Activated CD8-positive, alpha-beta memory T cell treated with anti-CD3 and anti-CD28 coated beads for 36 hours (primary cell): Measurements from ENCODE around the gene PKNOX1. TPM values are rescaled to one million over a fixed set of nuclear protein-coding genes. Genes with fewer than 3 reads are reported as not detected.

Experiments
- CTCF ChIA-PET: fragments of 350-600 bp; sonication (Branson Sonifier 250); formaldehyde crosslinking; loops from one replicate; lab custom pipeline; 2021; ENCODE audit warnings: antibody characterized with exemption; lab: Charles Lee
- POLR2A ChIA-PET: fragments of 350-600 bp; sonication (Branson Sonifier 250); formaldehyde crosslinking; loops from one replicate; lab custom pipeline; 2021; ENCODE audit warnings: antibody characterized with exemption; lab: Charles Lee
- total RNA-seq, 2 experiments: library from RNA; stranded (reverse); gene quantifications; one replicate each; pipeline ENCODE4 v1.2.3, GENCODE V29; 2021

The PKNOX1 gene
- total RNA-seq, 2 experiments from 2014 or later = 21.5 to 22.2 TPM

DNA sequence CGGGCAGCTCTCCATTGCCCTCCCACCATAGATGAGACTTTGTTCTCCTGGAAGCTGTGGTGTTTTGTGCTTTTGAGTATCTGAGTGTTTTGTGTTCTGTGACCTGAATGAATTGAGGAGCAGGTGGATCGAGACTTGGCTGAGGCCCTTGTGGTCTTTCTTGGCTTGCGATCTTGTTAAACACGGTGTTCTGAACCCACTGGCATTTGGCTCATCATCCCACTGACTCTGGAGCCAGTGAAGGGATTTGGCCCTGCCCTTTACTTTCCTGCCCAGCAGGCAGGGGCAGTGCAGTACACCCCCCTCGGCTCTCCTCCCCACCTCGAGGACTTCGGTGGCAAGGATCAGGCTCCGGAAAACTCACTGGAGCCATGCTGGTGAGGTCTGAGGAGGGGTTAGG, 30.6 kb downstream of the PKNOX1 start:
- ChIA-PET CTCF (no interaction called here), POLR2A (interaction anchor here (0.6 kb wide), 1 partner anchor 816 kb away, joined by 7 read pairs; no protein-coding TSS in a partner anchor)

DNA sequence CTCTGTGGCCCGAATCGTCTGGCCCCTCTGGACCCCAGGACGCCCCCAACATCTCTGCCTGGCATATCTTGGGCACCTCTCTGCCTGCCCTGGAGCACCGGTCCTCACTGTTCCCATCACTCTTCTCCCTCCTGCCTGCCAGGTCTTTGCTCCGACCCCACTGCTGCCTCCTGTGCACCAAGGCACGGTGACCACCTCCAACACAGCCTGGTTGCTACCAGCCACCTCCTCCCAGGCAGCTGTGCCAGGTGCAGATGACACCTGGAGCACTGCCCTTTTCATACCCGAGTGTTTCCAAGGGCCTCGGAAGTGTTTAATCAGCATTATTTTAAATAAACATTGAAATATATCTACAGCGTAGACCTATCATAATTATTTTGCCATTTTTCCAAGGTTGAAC, 31.3 kb downstream of the PKNOX1 start:
- CTCF ChIA-PET = no interaction called here
- POLR2A ChIA-PET = interaction anchor here (0.7 kb wide), 1 partner anchor 13 kb away, joined by 3 read pairs; no protein-coding TSS in a partner anchor

DNA sequence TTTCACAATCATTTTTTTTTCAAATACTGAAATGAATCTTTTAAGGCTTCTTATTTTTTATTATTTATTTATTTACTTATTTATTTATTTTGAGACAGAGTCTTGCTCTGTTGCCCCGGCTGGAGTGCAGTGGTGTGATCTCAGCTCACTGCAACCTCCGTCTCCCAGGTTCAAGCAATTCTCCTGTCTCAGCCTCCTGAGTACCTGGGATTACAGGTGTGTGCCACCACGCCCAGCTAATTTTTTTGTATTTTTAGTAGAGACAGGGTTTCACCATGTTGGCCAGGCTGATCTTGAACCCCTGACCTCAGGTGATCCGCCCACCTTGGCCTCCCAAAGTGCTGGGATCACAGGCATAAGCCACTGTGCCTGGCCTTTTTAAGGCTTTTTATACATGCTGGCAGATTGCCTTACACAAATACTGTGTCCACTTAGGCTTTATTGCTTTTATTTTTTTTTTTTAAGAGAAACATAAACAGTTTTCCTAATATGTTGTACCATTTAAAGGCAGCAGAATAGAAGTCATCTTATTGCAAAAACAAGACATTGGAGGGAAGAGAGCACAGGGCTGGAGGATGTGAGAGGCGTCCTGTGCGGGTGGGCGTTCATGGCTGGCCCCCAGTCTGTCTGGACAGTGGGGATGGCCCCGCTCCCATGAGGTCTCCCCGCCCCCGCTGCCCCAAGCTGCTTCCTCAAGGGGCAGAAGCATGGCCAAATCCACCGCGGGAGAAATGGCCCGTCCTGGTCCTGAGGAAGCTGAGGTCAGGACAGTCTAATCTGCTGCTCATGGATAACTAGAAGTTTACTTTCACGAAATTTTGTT, 31.9 kb downstream of the PKNOX1 start:
- ChIA-PET CTCF (interaction anchor here (0.6 kb wide), 1 partner anchor 13 kb away, joined by 3 read pairs; no protein-coding TSS in a partner anchor), POLR2A (interaction anchor here (0.7 kb wide), 1 partner anchor 12 kb away, joined by 3 read pairs; no protein-coding TSS in a partner anchor)

DNA sequence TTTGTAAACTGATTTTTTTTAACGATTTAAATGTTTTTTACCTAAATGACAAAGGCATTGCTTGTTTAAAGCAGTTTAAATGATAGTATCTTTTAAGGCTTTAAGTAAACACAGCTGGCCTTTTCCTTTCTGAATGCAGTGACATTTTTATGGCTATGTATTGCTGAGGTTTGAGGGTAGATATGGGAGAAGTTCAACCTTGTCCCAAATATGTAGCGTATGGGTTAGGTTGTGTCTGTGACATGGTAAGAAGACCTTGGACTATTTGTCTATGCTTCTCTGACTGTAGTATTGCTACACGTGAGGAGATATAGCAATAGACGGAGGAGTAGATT, 32.5 kb downstream of the PKNOX1 start:
- POLR2A ChIA-PET = no interaction called here
- CTCF ChIA-PET = interaction anchor here (0.6 kb wide), 1 partner anchor 13 kb away, joined by 3 read pairs; no protein-coding TSS in a partner anchor

DNA sequence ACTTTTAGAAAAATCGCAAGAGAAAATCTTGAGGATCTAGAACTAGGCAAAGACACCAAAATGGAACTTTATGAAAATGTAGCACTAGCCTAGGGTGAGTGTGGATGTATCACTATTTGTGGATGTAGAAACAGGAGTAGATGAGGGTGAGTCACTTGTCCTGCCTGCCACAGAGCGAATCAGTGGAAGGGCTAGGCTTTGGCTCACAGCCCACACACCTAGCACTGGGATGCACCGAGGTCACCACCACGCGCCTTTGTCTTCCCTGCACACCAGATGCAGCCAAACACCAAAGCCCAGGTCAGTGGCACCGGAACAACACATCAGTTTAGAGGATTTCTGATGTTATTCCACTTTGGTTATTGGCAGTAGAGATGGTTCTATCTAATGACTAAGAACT, 38.2 kb downstream of the PKNOX1 start:
- POLR2A ChIA-PET = no interaction called here
- CTCF ChIA-PET = no interaction called here

DNA sequence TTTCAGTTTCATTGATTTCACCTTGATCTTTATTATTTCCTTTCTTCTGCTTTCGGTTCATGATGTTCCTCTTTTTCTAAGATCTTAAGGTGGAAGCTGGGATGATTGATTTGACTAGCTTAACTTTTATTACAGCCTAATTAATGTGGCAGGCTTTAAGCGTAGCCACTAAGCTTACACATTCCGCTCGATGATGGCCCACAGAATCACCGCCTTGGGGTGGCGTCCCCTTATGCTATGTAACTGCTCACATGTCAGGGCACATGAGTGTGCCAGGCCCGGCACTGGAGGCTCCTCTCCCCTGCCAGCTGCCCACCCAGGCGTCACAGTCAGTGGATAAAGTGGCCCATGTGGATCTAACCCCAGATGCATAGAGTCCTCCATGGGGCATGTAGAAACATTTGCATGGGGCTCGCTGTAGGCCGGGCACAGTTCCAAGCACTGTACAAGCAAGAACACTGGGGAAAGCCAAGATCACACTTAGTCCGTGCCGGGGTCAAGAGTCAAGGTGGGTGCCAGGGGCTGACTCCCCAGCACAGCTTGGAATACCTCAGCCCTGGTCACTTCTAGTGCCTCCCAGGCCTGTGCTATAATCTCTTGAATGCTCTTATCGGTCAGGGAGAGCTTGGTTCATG, 41.7 kb downstream of the PKNOX1 start:
- CTCF ChIA-PET = no interaction called here
- POLR2A ChIA-PET = no interaction called here

DNA sequence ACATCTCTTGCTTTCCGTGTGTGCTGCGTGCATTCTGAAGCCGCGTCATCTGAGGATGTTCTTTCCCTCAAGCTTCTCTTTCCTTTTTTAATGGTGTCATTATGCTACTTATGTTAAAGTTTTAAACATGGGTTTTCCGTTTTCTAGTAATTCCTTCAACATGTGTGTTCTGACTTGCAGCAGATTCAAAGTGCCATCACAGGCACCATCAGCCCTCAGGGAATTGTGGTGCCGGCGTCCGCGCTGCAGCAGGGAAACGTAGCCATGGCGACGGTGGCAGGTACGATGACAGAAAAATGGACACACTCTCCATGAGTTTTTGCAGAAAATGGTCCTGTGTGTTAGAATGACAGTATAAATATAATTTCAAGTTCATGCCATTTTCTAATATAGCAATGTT, 42.4 kb downstream of the PKNOX1 start:
- CTCF ChIA-PET = no interaction called here
- POLR2A ChIA-PET = no interaction called here

DNA sequence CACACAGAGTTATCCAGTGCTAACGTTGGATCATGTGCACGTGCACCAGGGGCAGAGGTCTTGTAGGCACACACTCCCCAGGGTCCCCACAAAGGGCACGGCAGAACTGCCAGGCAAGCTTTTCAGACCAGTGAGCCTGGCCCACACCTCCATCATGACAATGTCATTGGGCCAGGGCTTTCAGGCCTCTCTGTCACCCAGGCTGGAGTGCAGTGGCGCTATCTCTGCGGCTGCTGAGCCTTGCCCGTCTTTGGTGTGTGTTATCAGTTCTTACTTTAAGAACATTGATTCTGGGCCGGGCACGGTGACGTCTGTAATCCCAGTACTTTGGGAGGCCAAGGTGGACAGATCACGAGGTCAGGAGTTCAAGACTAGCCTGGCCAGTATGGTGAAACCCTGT, 44.2 kb downstream of the PKNOX1 start:
- ChIA-PET CTCF (interaction anchor here (0.6 kb wide), 1 partner anchor 43 kb away, joined by 3 read pairs; no protein-coding TSS in a partner anchor), POLR2A (interaction anchor here (0.5 to 0.7 kb wide), 3 partner anchors 13 to 119 kb away, joined by 3 read pairs; no protein-coding TSS in a partner anchor)

DNA sequence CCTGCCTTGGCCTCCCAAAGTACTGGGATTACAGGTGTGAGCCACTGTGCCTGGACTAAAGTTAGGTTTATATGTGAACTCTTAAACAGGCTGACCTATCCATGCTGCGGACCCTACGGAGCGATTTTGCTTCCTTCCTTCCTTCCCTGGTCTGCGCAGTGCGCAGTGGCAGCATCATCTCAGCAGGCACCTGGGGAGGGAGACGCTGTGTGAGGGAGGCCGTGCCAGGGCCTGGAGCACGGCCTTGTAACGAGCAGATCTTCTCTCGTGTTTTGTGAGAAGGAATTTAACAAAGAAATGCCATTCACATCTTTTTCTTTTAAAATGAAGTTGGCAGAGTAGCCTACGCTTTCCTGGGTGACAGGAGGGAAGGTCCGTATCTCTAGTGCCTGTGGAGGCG, 45.8 kb downstream of the PKNOX1 start:
- ChIA-PET CTCF (no interaction called here), POLR2A (no interaction called here)

DNA sequence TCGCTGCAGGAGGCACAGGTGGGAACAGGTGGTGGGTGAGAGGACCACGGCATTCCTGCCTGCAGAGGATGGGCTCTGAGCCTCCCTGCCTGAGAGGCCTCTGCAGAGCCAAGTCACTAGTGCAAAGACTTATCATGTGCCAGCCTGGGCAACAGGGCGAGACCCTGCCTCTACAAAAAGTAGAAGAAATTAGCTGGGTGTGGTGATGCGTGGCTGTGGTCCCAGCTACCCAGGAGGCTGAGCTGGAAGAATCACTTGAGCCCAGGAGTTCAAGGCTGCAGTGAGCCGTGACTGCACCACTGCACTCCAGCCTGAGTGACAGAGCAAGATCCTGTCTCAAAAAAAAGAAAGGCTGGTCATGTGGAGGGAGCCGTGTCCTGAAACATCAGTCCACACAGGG, 46.4 kb downstream of the PKNOX1 start:
- ChIA-PET POLR2A (no interaction called here), CTCF (no interaction called here)

DNA sequence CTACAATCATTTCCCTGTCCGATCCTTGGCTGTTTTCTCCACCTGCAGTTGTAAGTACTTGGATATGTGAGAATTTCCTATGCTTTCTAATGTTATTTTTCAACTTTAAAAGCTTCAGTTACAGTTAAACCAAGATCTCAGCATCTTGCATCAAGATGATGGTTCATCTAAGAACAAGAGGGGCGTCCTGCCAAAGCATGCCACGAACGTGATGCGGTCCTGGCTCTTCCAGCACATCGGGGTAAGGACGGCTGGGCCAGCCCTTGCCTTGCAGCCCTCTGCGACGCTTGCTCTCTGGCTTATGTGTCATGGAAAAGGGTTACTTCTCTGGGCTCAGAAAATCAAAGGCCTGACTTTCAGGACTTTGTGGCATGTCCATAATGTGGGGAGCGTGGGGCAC, 46.8 kb downstream of the PKNOX1 start:
- CTCF ChIA-PET = no interaction called here
- POLR2A ChIA-PET = no interaction called here

DNA sequence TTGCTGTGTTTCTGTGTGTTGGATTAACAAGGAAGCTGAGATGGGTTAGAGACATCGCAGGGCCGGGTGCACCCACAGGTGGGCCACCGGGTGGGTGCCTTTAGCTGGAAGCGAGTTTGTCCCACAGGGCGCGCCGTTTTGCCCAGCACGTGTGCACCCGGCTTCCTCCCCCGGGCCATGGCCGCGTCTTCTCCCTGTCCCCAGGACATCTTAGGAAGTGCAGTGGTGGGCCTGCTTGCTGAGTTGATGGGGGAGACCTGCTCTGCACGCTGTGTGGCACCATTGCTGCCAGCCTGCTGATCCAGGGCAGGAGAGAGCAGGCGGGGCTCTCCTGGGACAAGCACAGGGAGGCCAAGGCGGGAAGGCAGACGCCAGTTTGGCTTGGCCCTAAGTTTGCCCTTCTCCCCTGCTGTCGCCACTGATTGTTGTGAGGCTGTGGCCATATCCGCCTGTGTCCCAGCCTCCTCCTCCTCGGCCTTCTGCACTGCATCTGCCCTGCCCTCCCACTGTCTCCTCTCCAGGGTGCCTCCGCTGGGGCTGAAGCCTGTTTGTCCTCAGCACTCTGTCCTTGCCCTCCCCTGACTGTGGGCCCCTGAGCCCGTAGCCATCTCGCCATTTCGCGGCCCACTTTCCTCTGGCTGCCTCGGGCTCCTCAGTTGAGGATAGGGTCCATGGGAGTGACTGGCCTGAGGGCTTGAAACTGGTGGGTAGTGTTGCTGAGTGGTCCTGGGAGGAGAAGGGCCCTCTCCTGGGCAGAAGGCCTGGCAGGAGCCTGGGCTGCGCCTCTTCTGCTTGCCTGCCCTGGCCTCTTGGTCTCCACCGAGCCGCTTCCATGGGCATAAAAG, 47.6 kb downstream of the PKNOX1 start:
- POLR2A ChIA-PET = no interaction called here
- CTCF ChIA-PET = no interaction called here

DNA sequence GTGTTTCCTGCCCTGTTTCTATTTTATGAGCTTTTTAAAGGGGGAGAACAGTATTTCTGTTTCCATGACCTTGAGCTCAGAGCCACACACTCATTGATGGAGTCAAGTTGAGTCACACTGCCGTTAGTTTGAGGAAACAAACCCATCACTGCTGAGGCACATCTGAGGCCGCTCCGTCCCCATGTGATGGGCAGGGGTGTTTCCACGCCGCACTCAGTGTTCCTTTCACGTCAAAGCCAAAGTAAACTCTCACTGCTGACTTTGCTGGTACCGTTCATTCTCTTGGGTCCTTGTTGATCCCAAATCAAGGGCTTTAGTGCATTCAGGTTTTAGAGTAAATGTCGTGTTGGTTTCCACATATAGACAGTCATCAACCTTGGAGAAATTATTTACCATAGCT, 48.8 kb downstream of the PKNOX1 start:
- ChIA-PET POLR2A (no interaction called here), CTCF (interaction anchor here (0.5 kb wide), 1 partner anchor 132 kb away, joined by 3 read pairs; no protein-coding TSS in a partner anchor)

DNA sequence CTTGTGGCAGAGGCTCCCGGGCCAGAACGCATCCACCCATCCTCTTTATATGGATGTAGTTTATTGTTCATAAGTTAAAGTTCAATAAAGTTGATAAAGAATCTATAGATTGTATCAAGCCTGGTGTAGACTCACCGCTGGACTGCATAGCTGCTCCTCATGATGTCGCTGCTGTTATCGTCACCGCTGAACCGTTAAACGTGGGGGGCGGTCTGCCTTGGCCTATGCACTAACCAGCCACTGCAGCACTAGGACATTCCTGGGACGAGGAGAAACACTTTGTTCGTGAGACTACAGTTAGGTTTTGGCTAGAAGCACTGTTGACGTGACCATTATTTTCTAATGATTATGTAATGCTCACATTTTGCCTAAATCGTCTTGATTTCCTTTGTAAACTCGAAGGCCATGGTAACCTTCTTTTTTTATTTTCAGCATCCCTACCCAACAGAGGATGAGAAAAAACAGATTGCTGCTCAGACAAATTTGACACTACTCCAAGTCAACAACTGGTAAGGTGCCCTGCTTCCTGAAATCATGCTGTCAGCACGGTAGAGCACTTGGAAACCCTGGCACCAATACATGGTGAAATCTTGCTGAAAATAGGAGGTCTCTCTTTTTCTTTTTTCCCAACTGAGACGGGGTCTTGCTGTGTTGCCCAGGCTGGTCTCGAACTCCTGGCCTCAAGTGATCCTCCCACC, 50.2 kb downstream of the PKNOX1 start:
- ChIA-PET POLR2A (no interaction called here), CTCF (no interaction called here)

DNA sequence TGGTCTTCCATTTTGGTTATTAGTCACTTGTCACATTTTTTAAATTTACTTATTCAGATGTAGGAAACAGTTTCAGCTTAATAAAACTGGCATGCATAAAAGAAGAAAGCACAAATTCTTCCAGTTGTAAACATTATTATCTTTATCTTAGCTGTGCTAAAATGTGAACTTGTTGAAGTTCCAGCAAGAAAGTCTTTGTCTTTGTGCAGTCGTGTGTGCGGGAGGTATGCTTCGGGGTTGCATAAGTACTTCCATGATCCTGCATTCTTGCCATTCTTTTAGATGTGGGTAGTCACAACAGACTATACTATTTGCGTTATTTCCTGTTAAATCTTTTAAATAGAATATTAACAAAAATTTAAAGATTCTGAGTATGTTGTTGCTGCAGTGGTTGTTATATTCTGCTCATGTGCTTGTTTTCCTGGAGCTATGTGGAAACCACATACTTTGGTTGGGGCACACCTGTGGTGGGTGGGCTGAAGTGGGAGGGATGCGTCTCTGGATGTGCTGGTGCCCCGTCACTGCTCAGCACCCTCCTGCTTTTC, 51.3 kb downstream of the PKNOX1 start:
- ChIA-PET CTCF (no interaction called here), POLR2A (no interaction called here)

DNA sequence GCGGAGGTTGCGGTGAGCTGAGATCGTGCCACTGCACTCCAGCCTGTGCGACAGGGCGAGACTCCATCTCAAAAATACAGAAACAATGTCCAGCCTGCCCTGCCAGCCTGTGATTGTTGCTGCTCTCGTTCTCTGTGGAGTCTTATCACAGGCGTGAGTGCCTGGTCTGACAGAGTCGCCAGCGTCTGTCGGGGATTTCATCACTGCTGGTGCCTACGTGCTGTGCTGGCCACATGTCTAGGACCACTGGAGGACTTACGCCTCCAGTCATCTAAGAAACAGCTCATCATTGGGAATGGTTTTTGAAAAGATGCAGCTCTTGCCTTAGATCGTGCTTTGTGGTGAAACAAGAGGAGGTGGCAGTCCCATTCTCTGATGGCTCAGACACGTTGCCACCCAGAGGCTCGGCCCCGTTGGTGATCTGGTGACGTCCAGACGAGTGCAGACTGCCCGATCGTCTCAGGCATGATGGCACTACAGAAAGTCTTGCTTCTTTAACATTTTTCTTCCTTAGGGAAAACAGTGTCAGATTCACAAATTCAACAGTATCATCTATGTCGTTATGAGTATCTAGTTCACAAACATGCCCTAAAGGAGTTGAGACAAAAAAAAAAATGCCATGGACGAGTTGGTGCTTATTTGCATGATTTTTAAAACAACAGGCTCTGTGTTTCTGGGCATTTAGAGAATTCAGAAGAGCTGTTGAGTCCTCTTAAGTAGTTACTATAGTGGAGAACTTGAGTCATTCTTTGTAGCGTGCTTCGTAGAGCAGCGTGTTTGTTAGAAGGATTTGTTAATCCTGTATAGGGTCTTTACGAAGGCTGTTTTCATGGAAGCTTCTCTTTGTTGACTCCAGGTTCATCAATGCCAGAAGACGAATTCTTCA, 53.7 kb downstream of the PKNOX1 start:
- ChIA-PET POLR2A (no interaction called here), CTCF (no interaction called here)

DNA sequence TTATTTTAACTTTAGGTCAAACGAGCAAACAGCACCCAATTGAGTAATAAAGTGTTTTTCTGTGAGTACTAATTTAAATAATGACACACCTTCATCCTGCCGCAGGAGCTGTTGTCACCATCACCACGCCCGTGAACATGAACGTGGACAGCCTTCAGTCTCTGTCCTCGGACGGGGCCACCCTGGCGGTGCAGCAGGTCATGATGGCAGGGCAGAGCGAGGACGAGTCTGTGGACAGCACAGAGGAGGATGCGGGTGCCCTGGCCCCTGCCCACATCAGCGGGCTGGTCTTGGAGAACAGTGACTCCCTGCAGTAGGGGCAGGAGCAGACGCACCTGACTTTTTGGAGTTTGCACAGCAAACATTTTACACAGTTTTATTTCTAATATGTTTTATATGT, 55.4 kb downstream of the PKNOX1 start:
- POLR2A ChIA-PET = no interaction called here
- CTCF ChIA-PET = no interaction called here

DNA sequence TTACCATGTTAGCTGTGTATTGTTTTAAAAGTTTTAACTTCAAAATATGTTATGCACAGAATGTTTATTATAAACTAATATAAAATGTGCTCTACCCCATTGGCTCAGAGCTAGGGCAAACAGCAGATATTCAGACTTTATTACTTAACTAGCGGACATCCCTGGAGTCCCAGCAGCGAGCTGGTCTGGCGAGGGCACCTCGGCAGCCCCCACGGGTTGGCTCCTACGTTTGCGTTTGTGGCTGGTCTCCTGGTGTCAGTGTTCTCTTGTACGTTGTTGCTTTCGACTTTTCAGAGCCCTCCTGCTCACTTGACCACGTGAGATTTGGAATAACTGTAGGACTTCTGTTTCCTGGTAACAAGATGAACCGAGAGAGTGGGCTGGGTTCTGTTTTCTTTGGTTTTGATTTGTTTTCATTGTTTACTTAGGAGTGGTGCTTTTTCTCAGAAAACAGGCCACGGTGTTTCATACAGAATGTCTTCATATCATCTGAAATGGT, 56.8 kb downstream of the PKNOX1 start:
- POLR2A ChIA-PET = no interaction called here
- CTCF ChIA-PET = interaction anchor here (0.6 kb wide), 1 partner anchor 807 kb away, joined by 3 read pairs; no protein-coding TSS in a partner anchor
